B cell (primary cell): Measurements from ENCODE around the gene SLC25A25. TPM values are rescaled to one million over a fixed set of nuclear protein-coding genes. Genes with fewer than 3 reads are reported as not detected.

ENCODE experiments used
- ATAC-seq: fragments of 200-7000 bp; cut with Tn5 transposase; one replicate; pipeline ENCODE4 v1.10.0; 2021; ENCODE audit warnings: low read depth, mild to moderate bottlenecking, moderate number of reproducible peaks, moderate library complexity
- CTCF ChIA-PET: fragments of 350-600 bp; sonication (Branson Sonifier 250); formaldehyde crosslinking; loops from one replicate; lab custom pipeline; 2021; ENCODE audit warnings: antibody characterized with exemption, inconsistent platforms; lab: Charles Lee
- POLR2A ChIA-PET: fragments of 350-600 bp; sonication (Branson Sonifier 250); formaldehyde crosslinking; loops from one replicate; lab custom pipeline; 2021; ENCODE audit warnings: antibody characterized with exemption; lab: Charles Lee
- DNase-seq: peaks from one replicate; pipeline ENCODE4 v3.0.0; 2013
- H2AFZ ChIP-seq: 2 replicates; pipeline ENCODE4 v1.6.1; 2012; ENCODE audit warnings: mild to moderate bottlenecking, low read depth, low read length; ENCODE audit not compliant: insufficient read depth, poor library complexity, severe bottlenecking
- H3K27ac ChIP-seq, 2 donors: 1 replicate in 1 of 2; 2 replicates in 1 of 2; pipeline ENCODE4 v1.5.1; 2012 to 2013; ENCODE audit warnings: low read length in 2 of 2, mild to moderate bottlenecking in 2 of 2, moderate library complexity in 1 of 2
- H3K27me3 ChIP-seq, 4 experiments: fragments of 200-600 bp in 1 of 4; sonication (generic) in 1 of 4; replicated peaks in 1 of 4; 1 replicate in 2 of 4; 2 replicates in 2 of 4; pipeline versions ENCODE4 v1.6.1 to v1.7.0; 2013 to 2016; ENCODE audit warnings: low read length in 3 of 4, mild to moderate bottlenecking in 2 of 4, mixed read lengths in 1 of 4, moderate library complexity in 1 of 4; ENCODE audit not compliant: insufficient read depth in 4 of 4, control insufficient read depth in 3 of 4; ENCODE audit errors: control extremely low read depth in 1 of 4
- H3K36me3 ChIP-seq, 2 experiments: replicated peaks in 1 of 2; 1 replicate in 1 of 2; 2 replicates in 1 of 2; pipeline versions ENCODE4 v1.6.1 to v1.7.1; 2013; ENCODE audit warnings: low read length in 1 of 2; ENCODE audit not compliant: insufficient read depth in 2 of 2, control insufficient read depth in 1 of 2; ENCODE audit errors: control extremely low read depth in 1 of 2, extremely low read depth in 1 of 2
- H3K4me1 ChIP-seq, 2 donors: fragments of 200-600 bp in 1 of 2; sonication (generic) in 1 of 2; 1 replicate in 1 of 2; 2 replicates in 1 of 2; pipeline versions ENCODE4 v1.5.1 to v1.6.1; 2013 to 2017; ENCODE audit warnings: low read length in 2 of 2; ENCODE audit not compliant: control insufficient read depth in 2 of 2, insufficient read depth in 2 of 2
- H3K4me2 ChIP-seq: replicated peaks from 2 replicates; pipeline ENCODE3; 2012; ENCODE audit warnings: mild to moderate bottlenecking, low read depth, low read length; ENCODE audit not compliant: poor library complexity, severe bottlenecking
- H3K4me3 ChIP-seq, 5 experiments: fragments of 200-600 bp in 1 of 5; sonication (generic) in 1 of 5; 1 replicate in 3 of 5; 2 replicates in 2 of 5; pipeline versions ENCODE4 v1.5.1 to v1.7.0; 2011 to 2016; ENCODE audit warnings: low read length in 4 of 5, mild to moderate bottlenecking in 4 of 5, low read depth in 2 of 5, control low read depth in 1 of 5, moderate library complexity in 1 of 5; ENCODE audit not compliant: insufficient read depth in 1 of 5; ENCODE audit errors: control extremely low read depth in 1 of 5, extremely low read depth in 1 of 5
- H3K79me2 ChIP-seq: fragments of 200-600 bp; sonication (generic); one replicate; pipeline ENCODE4 v1.6.0; 2016; ENCODE audit warnings: low read length; ENCODE audit not compliant: control insufficient read depth, insufficient read depth
- H3K9ac ChIP-seq: fragments of 200-600 bp; sonication (generic); 2 replicates; pipeline ENCODE4 v1.6.1; 2017; ENCODE audit warnings: mild to moderate bottlenecking, low read length, moderate library complexity
- H3K9me3 ChIP-seq, 3 donors: one replicate each; pipeline versions ENCODE4 v1.6.1 to v1.7.1; 2013; ENCODE audit warnings: low read length in 2 of 3; ENCODE audit not compliant: control insufficient read depth in 2 of 3, insufficient read depth in 1 of 3; ENCODE audit errors: control extremely low read depth in 1 of 3
- H4K20me1 ChIP-seq: 2 replicates; pipeline ENCODE4 v1.6.0; 2012; ENCODE audit warnings: mild to moderate bottlenecking, low read length; ENCODE audit not compliant: insufficient read depth, control insufficient read depth, poor library complexity, severe bottlenecking
- H3K27ac Mint-ChIP-seq: one replicate; pipeline ENCODE4 v1.8.0; 2021; ENCODE audit warnings: mixed read lengths
- H3K27me3 Mint-ChIP-seq: one replicate; pipeline ENCODE4 v1.8.0; 2021; ENCODE audit warnings: mixed read lengths
- H3K4me1 Mint-ChIP-seq: one replicate; pipeline ENCODE4 v1.8.0; 2021; ENCODE audit warnings: mixed read lengths
- H3K4me3 Mint-ChIP-seq: one replicate; pipeline ENCODE4 v1.8.0; 2021; ENCODE audit warnings: mixed read lengths
- H3K9me3 Mint-ChIP-seq: one replicate; pipeline ENCODE4 v1.8.0; 2022; ENCODE audit warnings: mixed read lengths; ENCODE audit not compliant: insufficient read depth
- EZH2 ChIP-seq: IDR thresholded peaks from 2 replicates; pipeline ENCODE4 v1.6.1; 2012; ENCODE audit warnings: borderline replicate concordance, low read depth, mild to moderate bottlenecking, moderate library complexity, low read length; ENCODE audit not compliant: insufficient read depth, poor library complexity, severe bottlenecking
- WGBS: methylation state at CpG from one replicate; pipeline ENCODE4 v1.1.5; 2013; ENCODE audit warnings: missing lambda C conversion rate; ENCODE audit not compliant: insufficient coverage; 5-methylcytosine and 5-hydroxymethylcytosine counted together
- intact Hi-C: fragments of 100-400 bp; cut with micrococcal nuclease; formaldehyde crosslinking; loops from one replicate; pipeline ENCODE4 v1.10.0; 2022
- polyA plus RNA-seq: library from polyadenylated mRNA; depleted of rRNA; stranded (reverse); fragments of >200 nt; gene quantifications from 2 replicates; pipeline ENCODE4 v1.2.3, GENCODE V29; 2012
- total RNA-seq, 2 donors: library from RNA; stranded (reverse); fragments of 120-200 nt in 1 of 2; gene quantifications; 1 replicate in 1 of 2; 2 replicates in 1 of 2; pipeline versions ENCODE4 v1.2.3 to v1.2.4, GENCODE V29; 2013 to 2022
- TF ChIP-seq, protein P1 (sequence below): fragments of 200-600 bp; IDR thresholded peaks from one replicate; pipeline ENCODE4 v1.8.0; 2022; ENCODE audit warnings: antibody characterized with exemption, mild to moderate bottlenecking

Gene SLC25A25
- total and polyA plus RNA-seq, 2 donors (not counting 1 experiment from before 2014, with no cell fraction given): 12.1 to 18.6 TPM

DNA sequence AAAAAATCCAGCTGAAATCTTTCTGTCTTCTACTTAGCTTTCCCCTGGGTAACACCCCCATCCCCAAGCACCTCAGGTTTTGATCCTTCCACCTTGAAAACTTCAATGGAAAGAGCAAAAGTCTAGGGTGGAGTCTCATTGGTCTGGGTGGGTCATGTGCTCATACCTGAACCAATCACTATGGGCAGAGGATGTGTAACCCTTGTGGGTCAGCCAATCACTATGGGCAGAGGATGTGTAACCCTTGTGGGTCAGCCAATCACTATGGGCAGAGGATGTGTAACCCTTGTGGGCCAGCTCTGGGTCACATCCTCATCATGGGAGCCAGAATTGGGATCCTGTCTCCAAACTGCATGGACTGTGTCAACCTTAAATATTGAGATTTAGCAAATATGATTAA lies 19.4 kb upstream of the SLC25A25 start:
- Histone ChIP-seq H3K9ac (no peak overlapping the region), H4K20me1 (no peaks in the 10 kb centered on the region), H3K4me1 (no peaks in the 10 kb centered on the region), H3K9me3 (no peaks in the 10 kb centered on the region), H3K27me3 (no peaks in the 10 kb centered on the region), H3K27ac (no peak overlapping the region), H3K36me3 (no peaks in the 10 kb centered on the region), H3K4me3 (no peak overlapping the region), H3K4me2 (no peak overlapping the region), H2AFZ (no peak overlapping the region), H3K79me2 (no peaks in the 10 kb centered on the region)
- TF ChIP-seq, protein P1, sequence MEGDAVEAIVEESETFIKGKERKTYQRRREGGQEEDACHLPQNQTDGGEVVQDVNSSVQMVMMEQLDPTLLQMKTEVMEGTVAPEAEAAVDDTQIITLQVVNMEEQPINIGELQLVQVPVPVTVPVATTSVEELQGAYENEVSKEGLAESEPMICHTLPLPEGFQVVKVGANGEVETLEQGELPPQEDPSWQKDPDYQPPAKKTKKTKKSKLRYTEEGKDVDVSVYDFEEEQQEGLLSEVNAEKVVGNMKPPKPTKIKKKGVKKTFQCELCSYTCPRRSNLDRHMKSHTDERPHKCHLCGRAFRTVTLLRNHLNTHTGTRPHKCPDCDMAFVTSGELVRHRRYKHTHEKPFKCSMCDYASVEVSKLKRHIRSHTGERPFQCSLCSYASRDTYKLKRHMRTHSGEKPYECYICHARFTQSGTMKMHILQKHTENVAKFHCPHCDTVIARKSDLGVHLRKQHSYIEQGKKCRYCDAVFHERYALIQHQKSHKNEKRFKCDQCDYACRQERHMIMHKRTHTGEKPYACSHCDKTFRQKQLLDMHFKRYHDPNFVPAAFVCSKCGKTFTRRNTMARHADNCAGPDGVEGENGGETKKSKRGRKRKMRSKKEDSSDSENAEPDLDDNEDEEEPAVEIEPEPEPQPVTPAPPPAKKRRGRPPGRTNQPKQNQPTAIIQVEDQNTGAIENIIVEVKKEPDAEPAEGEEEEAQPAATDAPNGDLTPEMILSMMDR: no peak
- no peak for TF ChIP-seq EZH2
- ATAC-seq (peak; percentile 24), DNase-seq (no peak)
- ChIA-PET CTCF (interaction anchor here (0.8 to 2.0 kb wide), 3 partner anchors 13 to 393 kb away, joined by 3 to 5 read pairs (median 3); no protein-coding TSS in a partner anchor), POLR2A (interaction anchor here (0.5 kb wide), 1 partner anchor 12 kb away, joined by 3 read pairs; no protein-coding TSS in a partner anchor)
- Mint-ChIP-seq H3K27ac (no peak overlapping the region), H3K9me3 (no peaks in the 10 kb centered on the region), H3K4me1 (no peaks in the 10 kb centered on the region), H3K27me3 (no peaks in the 10 kb centered on the region), H3K4me3 (no peak overlapping the region)
- intact Hi-C loops: no loop called here

DNA sequence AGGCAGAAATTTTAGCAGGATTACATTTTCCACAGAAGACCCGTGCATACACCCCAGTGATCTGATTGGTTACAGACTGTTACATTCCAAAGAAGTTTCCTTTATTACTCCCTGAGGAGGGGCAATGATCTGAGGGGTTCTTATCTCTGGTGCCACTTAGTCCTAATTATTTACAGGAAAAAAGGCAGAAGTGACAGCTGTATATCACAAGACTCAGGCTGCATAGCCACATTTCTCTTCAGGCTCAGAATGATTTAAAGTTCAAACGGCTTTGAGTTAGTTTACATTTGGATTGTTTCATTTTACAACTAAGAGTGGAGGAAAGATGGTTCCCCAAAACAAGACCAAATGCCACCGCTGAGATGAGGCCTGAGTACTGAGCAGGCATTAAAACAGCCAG lies 18.2 kb upstream of the SLC25A25 start:
- intact Hi-C loops: no loop called here
- no peak overlapping the region for H3K27ac Mint-ChIP-seq
- Histone ChIP-seq H3K4me3 (no peak overlapping the region), H3K36me3 (no peaks in the 10 kb centered on the region), H3K4me1 (no peaks in the 10 kb centered on the region), H2AFZ (no peak overlapping the region), H3K4me2 (no peak overlapping the region), H3K79me2 (no peaks in the 10 kb centered on the region), H3K9me3 (no peaks in the 10 kb centered on the region), H4K20me1 (no peaks in the 10 kb centered on the region), H3K27ac (no peak overlapping the region), H3K27me3 (no peaks in the 10 kb centered on the region), H3K9ac (no peak overlapping the region)
- CTCF ChIA-PET: interaction anchor here (0.7 to 2.8 kb wide), 4 partner anchors 14 to 1024 kb away, joined by 3 to 6 read pairs (median 6); no protein-coding TSS in a partner anchor
- H3K27me3 Mint-ChIP-seq: no peaks in the 10 kb centered on the region
- no peak overlapping the region for H3K4me3 Mint-ChIP-seq
- H3K4me1 Mint-ChIP-seq: peaks cover 1% of the 10 kb centered on the region
- ATAC-seq: no peak
- no peak for DNase-seq
- H3K9me3 Mint-ChIP-seq: no peaks in the 10 kb centered on the region
- POLR2A ChIA-PET: interaction anchor here (0.7 kb wide), 2 partner anchors 45 to 57 kb away, joined by 3 read pairs; no protein-coding TSS in a partner anchor
- 70% methylated on average over 1 of the region's 3 CpGs for WGBS
- TF ChIP-seq, protein P1: no peak
- TF ChIP-seq EZH2: no peak
